Chondrocyte (in vitro differentiated cells): Measurements from ENCODE around the gene EML2. TPM values are rescaled to one million over a fixed set of nuclear protein-coding genes. Genes with fewer than 3 reads are reported as not detected.

Experiments
- DNase-seq: peaks from one replicate; pipeline ENCODE4 v3.0.0; 2021; ENCODE audit warnings: mixed read lengths, low spot score
- H3K27ac Mint-ChIP-seq: one replicate; pipeline ENCODE4 v1.8.0; 2021; ENCODE audit warnings: mild to moderate bottlenecking, moderate library complexity, mixed read lengths; ENCODE audit not compliant: unreplicated experiment
- H3K27me3 Mint-ChIP-seq: 2 replicates; pipeline ENCODE4 v1.8.0; 2021; ENCODE audit warnings: low read depth, mixed read lengths
- H3K36me3 Mint-ChIP-seq: 2 replicates; pipeline ENCODE4 v1.8.0; 2021; ENCODE audit warnings: low read depth, mixed read lengths
- H3K4me1 Mint-ChIP-seq: 2 replicates; pipeline ENCODE4 v1.8.0; 2021; ENCODE audit warnings: low read depth, mild to moderate bottlenecking, mixed read lengths
- H3K4me3 Mint-ChIP-seq: one replicate; pipeline ENCODE4 v1.8.0; 2021; ENCODE audit warnings: mild to moderate bottlenecking, moderate library complexity, mixed read lengths; ENCODE audit not compliant: unreplicated experiment
- H3K9me3 Mint-ChIP-seq: 2 replicates; pipeline ENCODE4 v1.8.0; 2021; ENCODE audit warnings: low read depth, mixed read lengths
- total RNA-seq: library from RNA; stranded (reverse); gene quantifications from 3 replicates; pipeline ENCODE4 v1.2.1, GENCODE V29; 2021
- TF ChIP-seq, protein P1 (sequence below): fragments of 200-600 bp; sonication (generic); IDR thresholded peaks from 2 replicates; pipeline ENCODE4 v1.5.0; 2021; ENCODE audit warnings: antibody characterized with exemption, mild to moderate bottlenecking, moderate library complexity

EML2 gene
- total RNA-seq, 1 donor from 2014 or later = 20.5 TPM

DNA sequence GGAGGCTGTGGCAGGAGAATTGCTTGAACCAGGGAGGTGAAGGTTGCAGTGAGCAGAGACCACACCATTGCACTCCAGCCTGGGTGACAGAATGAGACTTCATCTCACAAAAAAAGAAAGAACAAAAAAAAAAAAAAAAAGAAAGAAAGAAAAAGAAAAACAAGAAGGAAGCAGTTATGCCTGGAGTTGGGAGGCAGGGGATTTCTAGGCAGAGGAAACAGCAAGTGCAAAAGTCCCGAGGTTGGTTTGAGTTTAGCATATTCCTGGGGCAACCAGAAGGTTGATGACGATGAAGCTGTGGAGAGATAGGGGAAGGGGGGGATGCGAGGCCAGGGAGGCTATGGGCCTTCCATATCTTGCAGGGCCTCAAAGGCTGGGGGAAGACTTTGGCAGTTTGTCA, 11.5 kb upstream of the EML2 start:
- Mint-ChIP-seq H3K27ac (no peak overlapping the region), H3K9me3 (no peaks in the 10 kb centered on the region), H3K36me3 (no peaks in the 10 kb centered on the region), H3K4me1 (peaks cover 7% of the 10 kb centered on the region), H3K4me3 (no peak overlapping the region), H3K27me3 (no peaks in the 10 kb centered on the region)
- TF ChIP-seq, protein P1, sequence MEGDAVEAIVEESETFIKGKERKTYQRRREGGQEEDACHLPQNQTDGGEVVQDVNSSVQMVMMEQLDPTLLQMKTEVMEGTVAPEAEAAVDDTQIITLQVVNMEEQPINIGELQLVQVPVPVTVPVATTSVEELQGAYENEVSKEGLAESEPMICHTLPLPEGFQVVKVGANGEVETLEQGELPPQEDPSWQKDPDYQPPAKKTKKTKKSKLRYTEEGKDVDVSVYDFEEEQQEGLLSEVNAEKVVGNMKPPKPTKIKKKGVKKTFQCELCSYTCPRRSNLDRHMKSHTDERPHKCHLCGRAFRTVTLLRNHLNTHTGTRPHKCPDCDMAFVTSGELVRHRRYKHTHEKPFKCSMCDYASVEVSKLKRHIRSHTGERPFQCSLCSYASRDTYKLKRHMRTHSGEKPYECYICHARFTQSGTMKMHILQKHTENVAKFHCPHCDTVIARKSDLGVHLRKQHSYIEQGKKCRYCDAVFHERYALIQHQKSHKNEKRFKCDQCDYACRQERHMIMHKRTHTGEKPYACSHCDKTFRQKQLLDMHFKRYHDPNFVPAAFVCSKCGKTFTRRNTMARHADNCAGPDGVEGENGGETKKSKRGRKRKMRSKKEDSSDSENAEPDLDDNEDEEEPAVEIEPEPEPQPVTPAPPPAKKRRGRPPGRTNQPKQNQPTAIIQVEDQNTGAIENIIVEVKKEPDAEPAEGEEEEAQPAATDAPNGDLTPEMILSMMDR = no peak
- no peak for DNase-seq

DNA sequence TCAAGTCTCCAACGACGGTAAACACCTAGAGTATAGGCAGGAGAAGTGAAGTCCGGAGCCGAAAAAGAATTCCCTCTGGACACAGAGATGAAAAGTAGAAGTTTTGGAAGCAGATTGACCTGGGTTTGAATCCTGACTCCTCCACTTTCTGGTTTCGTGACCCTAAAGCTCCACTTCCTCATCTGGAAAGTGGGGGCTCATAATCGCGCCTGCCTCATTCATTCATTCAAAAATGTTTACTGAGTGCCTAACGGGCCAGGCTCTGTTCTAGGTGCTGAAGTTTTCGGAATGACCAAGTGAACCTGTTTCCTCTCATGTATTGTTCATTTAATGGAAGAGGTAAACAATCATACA, 7.1 kb upstream of the EML2 start:
- Mint-ChIP-seq H3K9me3 (no peaks in the 10 kb centered on the region), H3K4me3 (peak overlapping the region; percentile 79), H3K36me3 (no peaks in the 10 kb centered on the region), H3K4me1 (peaks cover 26% of the 10 kb centered on the region), H3K27me3 (no peaks in the 10 kb centered on the region), H3K27ac (peak overlapping the region; percentile 49)
- TF ChIP-seq, protein P1 = no peak
- no peak for DNase-seq

GRCh38 chr19:45645631-45646344, 6.6 kb upstream of the EML2 start:
- DNase-seq = no peak
- no peaks in the 10 kb centered on the region for H3K9me3 Mint-ChIP-seq
- H3K27me3 Mint-ChIP-seq = no peaks in the 10 kb centered on the region
- TF ChIP-seq, protein P1 = no peak
- peak overlapping the region; percentile 74 for H3K27ac Mint-ChIP-seq
- peak overlapping the region; percentile 79 for H3K4me3 Mint-ChIP-seq
- H3K4me1 Mint-ChIP-seq = peaks cover 31% of the 10 kb centered on the region
- H3K36me3 Mint-ChIP-seq = no peaks in the 10 kb centered on the region

- TF ChIP-seq, protein P1 = no peak
- H3K9me3 Mint-ChIP-seq = no peaks in the 10 kb centered on the region
- peak overlapping the region; percentile 79 for H3K4me3 Mint-ChIP-seq
- no peak for DNase-seq
- H3K4me1 Mint-ChIP-seq = peaks cover 33% of the 10 kb centered on the region
- H3K36me3 Mint-ChIP-seq = no peaks in the 10 kb centered on the region
- H3K27ac Mint-ChIP-seq = no peak overlapping the region
- H3K27me3 Mint-ChIP-seq = no peaks in the 10 kb centered on the region
Measured at GRCh38 chr19:45645068-45645630, 6.0 kb upstream of the EML2 start.

GRCh38 chr19:45643927-45644771, 5.0 kb upstream of the EML2 start:
- no peak for DNase-seq
- TF ChIP-seq, protein P1 = no peak
- Mint-ChIP-seq H3K27me3 (no peaks in the 10 kb centered on the region), H3K9me3 (no peaks in the 10 kb centered on the region), H3K4me1 (peaks cover 33% of the 10 kb centered on the region), H3K27ac (no peak overlapping the region), H3K4me3 (no peak overlapping the region), H3K36me3 (no peaks in the 10 kb centered on the region)
